A673 (cell line): ENCODE results near the gene TMEM163. TPM values are rescaled to one million over a fixed set of nuclear protein-coding genes. Genes with fewer than 3 reads are reported as not detected.

ENCODE experiments used
- BruUV-seq: library from RNA; stranded (reverse); fragments of 400-500 nt; replicated peaks from 2 replicates; lab custom pipeline; 2021; lab: Mats Ljungman, UMichigan
- CTCF ChIA-PET: fragments of 300-600 bp; sonication (Branson Sonifier 250); formaldehyde crosslinking; loops from one replicate; lab custom pipeline; 2022; ENCODE audit warnings: antibody characterized with exemption; lab: Charles Lee
- POLR2A ChIA-PET: fragments of 300-600 bp; sonication (Branson Sonifier 250); formaldehyde crosslinking; loops from one replicate; lab custom pipeline; 2022; ENCODE audit warnings: antibody characterized with exemption; ENCODE audit not compliant: low non-redundant PET; lab: Charles Lee
- DNase-seq: peaks from one replicate; pipeline ENCODE4 v3.0.0-alpha.2; 2015; ENCODE audit warnings: low spot score
- H3K27ac ChIP-seq: fragments of 200-600 bp; sonication (generic); 2 replicates; pipeline ENCODE4 v1.5.1; 2016; ENCODE audit warnings: mixed run types, low read depth, mild to moderate bottlenecking, mixed read lengths, antibody characterized with exemption, low read length; ENCODE audit not compliant: poor library complexity, severe bottlenecking
- H3K27me3 ChIP-seq: fragments of 200-600 bp; sonication (generic); replicated peaks from 2 replicates; pipeline ENCODE4 v1.6.1; 2017; ENCODE audit warnings: mixed run types, low read depth, mild to moderate bottlenecking, mixed read lengths, antibody characterized with exemption, low read length; ENCODE audit not compliant: insufficient read depth, poor library complexity
- H3K36me3 ChIP-seq: fragments of 200-600 bp; sonication (generic); 2 replicates; pipeline ENCODE4 v1.6.1; 2016; ENCODE audit warnings: mixed run types, mild to moderate bottlenecking, mixed read lengths, antibody characterized with exemption, low read length; ENCODE audit not compliant: insufficient read depth, poor library complexity, severe bottlenecking
- H3K4me1 ChIP-seq: fragments of 200-600 bp; sonication (generic); 2 replicates; pipeline ENCODE4 v1.6.1; 2017; ENCODE audit warnings: mixed run types, mild to moderate bottlenecking, mixed read lengths, antibody characterized with exemption, low read length; ENCODE audit not compliant: insufficient read depth, poor library complexity, severe bottlenecking
- H3K4me3 ChIP-seq: fragments of 200-600 bp; sonication (generic); 2 replicates; pipeline ENCODE4 v1.5.1; 2016; ENCODE audit warnings: low read depth, mixed run types, mild to moderate bottlenecking, mixed read lengths, low read length; ENCODE audit not compliant: poor library complexity, severe bottlenecking
- H3K9me3 ChIP-seq: fragments of 200-600 bp; sonication (generic); 2 replicates; pipeline ENCODE4 v1.6.1; 2016; ENCODE audit warnings: mixed run types, low read depth, mild to moderate bottlenecking, mixed read lengths, antibody characterized with exemption, low read length; ENCODE audit not compliant: poor library complexity, severe bottlenecking
- EZH2 ChIP-seq: fragments of 200-600 bp; sonication (generic); IDR thresholded peaks from 2 replicates; pipeline ENCODE4 v1.6.1; 2017; ENCODE audit warnings: borderline replicate concordance, low read depth, mild to moderate bottlenecking, mixed read lengths, antibody characterized with exemption, low read length; ENCODE audit not compliant: poor library complexity, severe bottlenecking
- intact Hi-C: fragments of 100-400 bp; cut with micrococcal nuclease; formaldehyde crosslinking; loops from one replicate; pipeline ENCODE4 v1.10.0; 2022; ENCODE audit not compliant: unreplicated experiment
- total RNA-seq: library from RNA; stranded (reverse); gene quantifications from 2 replicates; pipeline ENCODE4 v1.2.3, GENCODE V29; 2021
- TF ChIP-seq, protein P1 (sequence below): fragments of 300-800, 200-600 bp; sonication (generic); conservative IDR thresholded peaks from 2 replicates; pipeline ENCODE4 v1.5.1; 2017; ENCODE audit warnings: low read depth, mild to moderate bottlenecking, antibody characterized with exemption, low read length, moderate library complexity, mixed read lengths

Gene TMEM163
- total RNA-seq, 1 experiment from 2014 or later, result not detected

DNA sequence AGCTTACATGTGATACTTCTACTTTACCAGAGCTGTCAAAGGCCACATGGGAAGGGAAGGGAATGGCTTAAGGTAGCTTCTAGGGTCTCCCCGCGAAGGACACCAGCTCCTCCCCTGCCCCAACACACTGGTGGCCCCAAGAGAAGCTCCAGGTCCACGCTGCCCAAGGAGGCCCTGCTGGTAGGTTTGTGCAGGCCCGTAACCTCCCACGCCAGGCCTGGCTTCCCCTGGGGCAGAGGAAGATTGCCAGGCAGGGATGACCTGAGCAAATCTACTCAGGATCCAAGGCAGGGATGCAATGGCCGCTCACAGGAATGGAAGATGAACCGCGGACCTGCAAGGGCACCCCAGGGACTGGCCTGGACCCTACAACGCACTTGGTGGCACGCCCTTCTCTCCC lies 259.9 kb downstream of the TMEM163 start:
- H3K9me3 ChIP-seq, result no peaks in the 10 kb centered on the region
- DNase-seq, result no peak
- no peak overlapping the region for H3K27ac ChIP-seq
- no peaks in the 10 kb centered on the region for H3K36me3 ChIP-seq
- H3K4me1 ChIP-seq, result no peaks in the 10 kb centered on the region
- intact Hi-C loops, result no loop called here
- ChIA-PET CTCF (no interaction called here), POLR2A (no interaction called here)
- H3K4me3 ChIP-seq, result no peak overlapping the region
- TF ChIP-seq, protein P1, sequence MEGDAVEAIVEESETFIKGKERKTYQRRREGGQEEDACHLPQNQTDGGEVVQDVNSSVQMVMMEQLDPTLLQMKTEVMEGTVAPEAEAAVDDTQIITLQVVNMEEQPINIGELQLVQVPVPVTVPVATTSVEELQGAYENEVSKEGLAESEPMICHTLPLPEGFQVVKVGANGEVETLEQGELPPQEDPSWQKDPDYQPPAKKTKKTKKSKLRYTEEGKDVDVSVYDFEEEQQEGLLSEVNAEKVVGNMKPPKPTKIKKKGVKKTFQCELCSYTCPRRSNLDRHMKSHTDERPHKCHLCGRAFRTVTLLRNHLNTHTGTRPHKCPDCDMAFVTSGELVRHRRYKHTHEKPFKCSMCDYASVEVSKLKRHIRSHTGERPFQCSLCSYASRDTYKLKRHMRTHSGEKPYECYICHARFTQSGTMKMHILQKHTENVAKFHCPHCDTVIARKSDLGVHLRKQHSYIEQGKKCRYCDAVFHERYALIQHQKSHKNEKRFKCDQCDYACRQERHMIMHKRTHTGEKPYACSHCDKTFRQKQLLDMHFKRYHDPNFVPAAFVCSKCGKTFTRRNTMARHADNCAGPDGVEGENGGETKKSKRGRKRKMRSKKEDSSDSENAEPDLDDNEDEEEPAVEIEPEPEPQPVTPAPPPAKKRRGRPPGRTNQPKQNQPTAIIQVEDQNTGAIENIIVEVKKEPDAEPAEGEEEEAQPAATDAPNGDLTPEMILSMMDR, result no peak
- TF ChIP-seq EZH2, result no peak
- no TSS peak for BruUV-seq
- no peaks in the 10 kb centered on the region for H3K27me3 ChIP-seq

DNA sequence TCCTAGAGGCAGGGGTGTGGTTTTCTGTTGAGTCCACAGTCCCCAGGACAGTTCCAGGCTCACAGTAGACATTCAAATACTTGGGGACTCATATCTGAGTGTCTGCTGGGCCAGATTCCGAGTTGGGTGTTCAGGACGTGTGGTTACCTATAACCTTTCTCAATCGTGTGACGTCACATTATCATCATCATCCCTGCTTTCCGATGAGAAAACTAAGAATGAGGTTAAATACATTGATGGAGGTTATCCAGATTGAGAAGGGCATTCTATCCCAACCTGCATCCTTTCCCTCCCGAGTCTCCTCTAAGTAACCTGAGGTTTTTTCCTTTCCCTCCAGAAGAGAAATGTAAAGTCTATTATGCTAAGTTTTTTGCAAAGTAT lies 260.3 kb downstream of the TMEM163 start:
- H3K4me1 ChIP-seq, result no peaks in the 10 kb centered on the region
- no peaks in the 10 kb centered on the region for H3K9me3 ChIP-seq
- H3K36me3 ChIP-seq, result no peaks in the 10 kb centered on the region
- ChIA-PET CTCF (no interaction called here), POLR2A (no interaction called here)
- DNase-seq, result no peak
- H3K27me3 ChIP-seq, result no peaks in the 10 kb centered on the region
- no TSS peak for BruUV-seq
- H3K4me3 ChIP-seq, result no peak overlapping the region
- H3K27ac ChIP-seq, result no peak overlapping the region
- TF ChIP-seq, protein P1, result no peak
- TF ChIP-seq EZH2, result no peak
- intact Hi-C loops, result no loop called here

DNA sequence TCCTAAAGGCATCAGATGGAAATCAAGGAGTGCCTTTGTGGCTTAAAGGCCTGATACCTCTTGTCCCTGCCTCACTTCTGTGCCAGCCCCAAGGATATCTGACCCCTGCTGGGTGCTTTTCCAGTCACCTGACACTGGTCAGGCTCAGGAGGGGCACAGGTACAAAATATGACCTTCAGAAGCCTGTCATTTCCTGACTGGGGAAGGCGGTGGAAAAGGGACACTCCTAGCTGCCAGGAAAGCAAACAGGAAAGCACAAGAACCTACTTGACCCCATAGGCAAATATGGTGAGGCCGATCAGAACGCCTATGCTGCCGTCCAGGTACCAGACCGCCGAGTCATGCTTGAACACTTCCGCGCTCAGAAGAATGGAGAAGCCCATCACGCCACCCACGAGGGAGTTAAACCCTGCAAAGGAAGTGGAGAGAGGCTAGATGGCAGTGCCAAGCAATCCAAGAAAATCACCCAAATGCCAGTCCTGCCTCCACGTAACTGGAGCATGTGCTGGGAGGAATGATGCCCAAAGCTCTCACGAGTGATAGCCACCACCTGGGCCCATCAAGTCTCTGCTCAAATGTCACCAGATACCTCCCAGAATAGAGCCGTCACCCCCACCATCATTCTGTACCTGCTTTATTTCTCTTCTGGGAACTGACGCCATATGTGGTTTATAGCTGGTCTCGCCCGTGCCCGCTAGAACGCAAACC lies 260.9 kb downstream of the TMEM163 start:
- DNase-seq, result no peak
- H3K4me1 ChIP-seq, result no peaks in the 10 kb centered on the region
- TF ChIP-seq, protein P1, result no peak
- no peak for TF ChIP-seq EZH2
- H3K36me3 ChIP-seq, result no peaks in the 10 kb centered on the region
- intact Hi-C loops, result no loop called here
- no peak overlapping the region for H3K27ac ChIP-seq
- ChIA-PET CTCF (no interaction called here), POLR2A (no interaction called here)
- H3K9me3 ChIP-seq, result no peaks in the 10 kb centered on the region
- H3K4me3 ChIP-seq, result no peak overlapping the region
- no TSS peak for BruUV-seq
- no peaks in the 10 kb centered on the region for H3K27me3 ChIP-seq
